ENCODE data around the gene ACTRT2.

The ACTRT2 gene

GRCh38 chr1:2985694-2986548 lies 35.3 kb upstream of the ACTRT2 start:
- no peak overlapping the region for H3K4me3 ChIP-seq (ENCODE audit: low read length)
- H3K27me3 ChIP-seq (ENCODE audit: control insufficient read depth, insufficient read depth, low read length) = no peaks in the 10 kb centered on the region
- no peak overlapping the region for H3K9ac ChIP-seq (ENCODE audit: low read depth, low read length)
- H3K9me3 ChIP-seq (replicated peaks; ENCODE audit: low read length) = peaks cover 9% of the 10 kb centered on the region
- no peaks in the 10 kb centered on the region for H3K36me3 ChIP-seq (ENCODE audit: insufficient read depth, low read length)
- no peaks in the 10 kb centered on the region for H3K4me1 ChIP-seq (ENCODE audit: control insufficient read depth, insufficient read depth, low read length)
- H3K4me2 ChIP-seq (ENCODE audit: low read length) = no peak overlapping the region

DNA sequence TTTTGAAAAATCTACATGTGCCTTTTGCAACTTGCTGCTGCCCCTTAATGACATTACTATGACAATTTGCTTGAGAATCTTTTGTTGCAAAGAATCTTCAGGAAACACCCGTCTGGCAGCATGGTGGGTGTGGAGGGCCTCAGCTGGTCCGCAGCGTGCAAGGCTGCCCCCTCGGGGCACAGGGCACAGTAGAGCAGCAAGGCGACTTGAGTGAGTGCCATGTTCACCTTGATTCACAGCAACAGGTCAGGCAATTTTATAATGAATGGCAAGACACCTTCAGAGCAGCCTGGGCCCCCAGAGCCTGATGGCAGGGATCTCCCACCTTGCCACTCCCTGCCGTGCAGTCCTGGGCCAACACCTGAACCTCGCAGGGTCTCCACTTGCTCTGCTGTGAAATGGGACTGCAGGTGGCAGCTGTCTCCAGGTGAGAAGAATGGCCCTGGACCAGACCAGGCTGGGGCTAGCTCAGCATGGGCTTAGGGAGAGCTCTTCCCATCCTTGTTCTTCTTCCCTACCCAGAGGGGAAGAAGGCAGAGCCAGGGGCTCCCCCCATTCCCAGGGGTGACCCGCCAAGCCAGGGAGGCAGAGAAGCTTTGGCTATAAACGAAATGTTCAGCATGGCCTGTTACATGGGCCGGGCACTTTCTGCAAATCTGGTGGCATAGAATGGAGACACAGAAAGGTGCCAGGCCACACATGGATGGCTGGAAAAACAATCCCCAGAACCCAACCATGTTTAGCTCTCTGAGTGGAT lies 34.5 kb upstream of the ACTRT2 start:
- no peak overlapping the region for H3K4me3 ChIP-seq (ENCODE audit: low read length)
- peaks cover 9% of the 10 kb centered on the region for H3K9me3 ChIP-seq (replicated peaks; ENCODE audit: low read length)
- no peak overlapping the region for H3K4me2 ChIP-seq (ENCODE audit: low read length)
- H3K9ac ChIP-seq (ENCODE audit: low read depth, low read length) = no peak overlapping the region
- H3K27me3 ChIP-seq (ENCODE audit: control insufficient read depth, insufficient read depth, low read length) = no peaks in the 10 kb centered on the region
- no peaks in the 10 kb centered on the region for H3K36me3 ChIP-seq (ENCODE audit: insufficient read depth, low read length)
- H3K4me1 ChIP-seq (ENCODE audit: control insufficient read depth, insufficient read depth, low read length) = no peaks in the 10 kb centered on the region

GRCh38 chr1:2987773-2988172 lies 33.5 kb upstream of the ACTRT2 start:
- H3K4me3 ChIP-seq (ENCODE audit: low read length) = no peak overlapping the region
- no peaks in the 10 kb centered on the region for H3K27me3 ChIP-seq (ENCODE audit: control insufficient read depth, insufficient read depth, low read length)
- no peaks in the 10 kb centered on the region for H3K36me3 ChIP-seq (ENCODE audit: insufficient read depth, low read length)
- H3K9ac ChIP-seq (ENCODE audit: low read depth, low read length) = no peak overlapping the region
- H3K4me2 ChIP-seq (ENCODE audit: low read length) = no peak overlapping the region
- no peaks in the 10 kb centered on the region for H3K4me1 ChIP-seq (ENCODE audit: control insufficient read depth, insufficient read depth, low read length)
- H3K9me3 ChIP-seq (replicated peaks; ENCODE audit: low read length) = peaks cover 9% of the 10 kb centered on the region

GRCh38 chr1:2988256-2988655 lies 33.0 kb upstream of the ACTRT2 start:
- peaks cover 9% of the 10 kb centered on the region for H3K9me3 ChIP-seq (replicated peaks; ENCODE audit: low read length)
- H3K4me1 ChIP-seq (ENCODE audit: control insufficient read depth, insufficient read depth, low read length) = no peaks in the 10 kb centered on the region

GRCh38 chr1:2989185-2989584 lies 32.1 kb upstream of the ACTRT2 start:
- Histone ChIP-seq H3K9ac (ENCODE audit: low read depth, low read length) (no peak overlapping the region), H3K27me3 (ENCODE audit: control insufficient read depth, insufficient read depth, low read length) (no peaks in the 10 kb centered on the region), H3K4me3 (ENCODE audit: low read length) (no peak overlapping the region), H3K4me1 (ENCODE audit: control insufficient read depth, insufficient read depth, low read length) (no peaks in the 10 kb centered on the region), H3K9me3 (replicated peaks; ENCODE audit: low read length) (peaks cover 9% of the 10 kb centered on the region), H3K36me3 (ENCODE audit: insufficient read depth, low read length) (no peaks in the 10 kb centered on the region), H3K4me2 (ENCODE audit: low read length) (no peak overlapping the region)

More at GRCh38 chr1:2988256-2988655, 33.0 kb upstream of the ACTRT2 start:
- no peak overlapping the region for H3K4me2 ChIP-seq (ENCODE audit: low read length)
- H3K27me3 ChIP-seq (ENCODE audit: control insufficient read depth, insufficient read depth, low read length) = no peaks in the 10 kb centered on the region
- H3K4me3 ChIP-seq (ENCODE audit: low read length) = no peak overlapping the region
- no peaks in the 10 kb centered on the region for H3K36me3 ChIP-seq (ENCODE audit: insufficient read depth, low read length)
- no peak overlapping the region for H3K9ac ChIP-seq (ENCODE audit: low read depth, low read length)

DNA sequence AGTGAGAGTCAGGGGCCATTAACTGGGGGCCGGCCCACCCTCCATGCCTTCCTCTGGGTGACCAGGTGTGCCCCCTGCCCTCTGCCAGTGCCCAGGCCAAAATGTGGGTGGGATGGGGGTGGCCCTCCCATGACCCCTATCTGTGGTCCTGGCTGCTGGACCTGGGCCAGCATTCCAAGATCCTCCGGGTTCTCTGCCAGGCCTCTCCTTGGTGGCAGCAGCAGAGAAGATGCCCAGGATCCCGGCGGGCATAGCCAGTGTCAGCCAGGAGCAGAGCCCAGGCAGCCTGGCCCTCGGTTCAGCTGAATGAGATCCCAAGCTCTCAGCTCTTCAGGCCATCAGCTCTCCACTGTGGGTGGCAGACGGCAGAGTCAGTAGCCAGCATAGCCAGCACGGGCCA lies 31.3 kb upstream of the ACTRT2 start:
- no peaks in the 10 kb centered on the region for H3K36me3 ChIP-seq (ENCODE audit: insufficient read depth, low read length)
- no peaks in the 10 kb centered on the region for H3K4me1 ChIP-seq (ENCODE audit: control insufficient read depth, insufficient read depth, low read length)
- no peaks in the 10 kb centered on the region for H3K27me3 ChIP-seq (ENCODE audit: control insufficient read depth, insufficient read depth, low read length)
- no peak overlapping the region for H3K4me2 ChIP-seq (ENCODE audit: low read length)
- H3K4me3 ChIP-seq (ENCODE audit: low read length) = no peak overlapping the region
- no peak overlapping the region for H3K9ac ChIP-seq (ENCODE audit: low read depth, low read length)
- H3K9me3 ChIP-seq (replicated peaks; ENCODE audit: low read length) = peaks cover 9% of the 10 kb centered on the region

GRCh38 chr1:2990376-2991115 lies 30.7 kb upstream of the ACTRT2 start:
- no peak overlapping the region for H3K9ac ChIP-seq (ENCODE audit: low read depth, low read length)
- H3K36me3 ChIP-seq (ENCODE audit: insufficient read depth, low read length) = no peaks in the 10 kb centered on the region
- H3K4me3 ChIP-seq (ENCODE audit: low read length) = no peak overlapping the region
- H3K27me3 ChIP-seq (ENCODE audit: control insufficient read depth, insufficient read depth, low read length) = no peaks in the 10 kb centered on the region
- no peaks in the 10 kb centered on the region for H3K4me1 ChIP-seq (ENCODE audit: control insufficient read depth, insufficient read depth, low read length)
- H3K9me3 ChIP-seq (replicated peaks; ENCODE audit: low read length) = peaks cover 9% of the 10 kb centered on the region
- no peak overlapping the region for H3K4me2 ChIP-seq (ENCODE audit: low read length)

DNA sequence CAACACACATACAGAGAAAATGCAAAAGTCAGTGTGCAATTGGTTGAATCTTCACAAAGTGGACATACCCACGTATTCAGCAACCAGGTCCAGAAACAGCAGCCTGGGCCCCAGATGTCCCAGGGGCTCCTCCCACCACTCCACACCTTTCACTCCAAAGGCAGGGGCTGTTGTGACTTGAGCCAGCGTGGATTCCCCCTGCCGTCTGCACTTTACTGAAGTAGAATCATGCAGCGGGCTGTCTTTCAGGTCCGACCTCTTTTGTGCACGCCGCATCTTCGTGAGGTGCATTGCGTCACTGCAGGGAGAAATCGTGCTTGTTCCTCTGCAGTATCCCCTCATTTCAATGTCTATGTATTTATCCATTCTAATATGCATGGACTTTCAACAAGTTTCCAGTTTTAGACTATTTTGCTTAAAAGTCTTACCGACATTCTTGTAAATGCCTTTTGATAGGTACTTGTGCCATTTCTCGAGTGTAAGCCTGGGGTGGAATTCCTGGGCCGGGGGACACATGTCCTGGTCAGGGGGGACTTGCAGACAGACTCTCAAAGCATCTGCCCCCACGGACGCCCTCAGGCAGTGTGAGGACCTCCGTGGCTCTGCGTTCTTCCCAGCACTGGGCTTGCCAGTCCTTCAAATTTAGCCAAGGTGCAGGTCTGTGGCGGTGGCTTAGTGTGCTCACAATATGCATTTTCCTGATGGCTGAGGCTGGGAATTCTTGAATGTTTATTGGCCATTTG lies 29.3 kb upstream of the ACTRT2 start:
- peaks cover 5% of the 10 kb centered on the region for H3K9me3 ChIP-seq (replicated peaks; ENCODE audit: low read length)
- no peak overlapping the region for H3K4me3 ChIP-seq (ENCODE audit: low read length)
- H3K36me3 ChIP-seq (ENCODE audit: insufficient read depth, low read length) = no peaks in the 10 kb centered on the region
- no peak overlapping the region for H3K9ac ChIP-seq (ENCODE audit: low read depth, low read length)
- no peaks in the 10 kb centered on the region for H3K4me1 ChIP-seq (ENCODE audit: control insufficient read depth, insufficient read depth, low read length)
- no peak overlapping the region for H3K4me2 ChIP-seq (ENCODE audit: low read length)
- H3K27me3 ChIP-seq (ENCODE audit: control insufficient read depth, insufficient read depth, low read length) = no peaks in the 10 kb centered on the region

DNA sequence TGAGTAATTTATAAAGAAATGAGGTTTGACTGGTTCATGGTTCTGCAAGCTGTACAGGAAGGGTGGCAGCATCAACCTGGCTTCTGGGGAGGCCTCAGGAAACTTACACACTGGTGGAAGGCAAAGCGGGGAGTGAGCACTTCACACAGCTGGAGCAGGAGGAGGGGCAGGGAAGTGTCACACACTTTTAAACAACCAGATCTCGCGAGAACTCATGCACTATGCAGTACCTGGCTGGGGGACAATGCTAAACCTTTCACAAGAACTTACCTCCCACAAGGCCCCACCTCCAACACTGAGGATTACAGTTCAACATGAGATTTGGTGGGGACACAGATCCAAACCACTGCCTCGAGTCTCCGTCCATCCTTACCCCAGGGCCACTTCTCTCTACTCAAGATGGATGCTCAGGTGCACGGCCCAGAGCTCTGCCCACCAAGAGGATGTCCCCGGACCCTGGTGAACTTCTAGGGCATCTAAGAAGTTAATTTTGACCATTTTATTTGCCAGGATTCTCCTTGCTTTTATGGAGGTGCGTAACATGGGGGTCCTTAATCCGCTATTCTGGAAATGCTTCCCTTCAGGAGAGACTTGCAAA lies 22.7 kb upstream of the ACTRT2 start:
- Histone ChIP-seq H3K4me3 (ENCODE audit: low read length) (no peak overlapping the region), H3K27me3 (ENCODE audit: control insufficient read depth, insufficient read depth, low read length) (no peaks in the 10 kb centered on the region), H3K4me2 (ENCODE audit: low read length) (no peak overlapping the region), H3K4me1 (ENCODE audit: control insufficient read depth, insufficient read depth, low read length) (no peaks in the 10 kb centered on the region), H3K9me3 (replicated peaks; ENCODE audit: low read length) (no peaks in the 10 kb centered on the region), H3K36me3 (ENCODE audit: insufficient read depth, low read length) (no peaks in the 10 kb centered on the region), H3K9ac (ENCODE audit: low read depth, low read length) (no peak overlapping the region)

DNA sequence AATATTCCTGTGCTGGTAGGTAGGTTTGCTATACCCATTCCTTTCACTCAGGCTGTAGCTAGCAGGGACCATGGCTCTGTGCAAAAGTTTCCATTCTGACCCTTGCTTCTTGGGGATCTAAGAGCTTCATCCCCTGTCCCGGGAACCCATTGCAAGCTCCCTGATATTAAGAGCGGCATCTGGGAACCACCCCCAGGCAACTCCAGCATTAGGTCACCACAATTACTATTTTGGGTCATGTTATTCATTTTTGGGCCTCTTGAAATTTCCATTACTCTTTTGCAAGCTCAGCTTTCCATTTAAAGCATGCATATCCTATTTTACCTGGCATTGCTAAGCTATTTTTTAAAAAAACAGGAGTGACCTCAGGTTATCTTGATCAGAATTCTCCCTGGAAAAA lies 22.1 kb upstream of the ACTRT2 start:
- Histone ChIP-seq H3K4me2 (ENCODE audit: low read length) (no peak overlapping the region), H3K27me3 (ENCODE audit: control insufficient read depth, insufficient read depth, low read length) (no peaks in the 10 kb centered on the region), H3K4me3 (ENCODE audit: low read length) (no peak overlapping the region), H3K4me1 (ENCODE audit: control insufficient read depth, insufficient read depth, low read length) (no peaks in the 10 kb centered on the region), H3K36me3 (ENCODE audit: insufficient read depth, low read length) (no peaks in the 10 kb centered on the region), H3K9me3 (replicated peaks; ENCODE audit: low read length) (no peaks in the 10 kb centered on the region), H3K9ac (ENCODE audit: low read depth, low read length) (no peak overlapping the region)

Data from skeletal muscle satellite cell (primary cell).